NCI-H345 (cell line): Measurements from ENCODE around the gene GPR158.

ENCODE experiments used
- DNase-seq: peaks from one replicate; lab custom pipeline; 2025; lab: John Stamatoyannopoulos, UW

The GPR158 gene

GRCh38 chr10:25501912-25502311, 327.1 kb downstream of the GPR158 start:
- no peak for DNase-seq

- DNase-seq: no peak
These were observed 327.7 kb downstream of the GPR158 start for GRCh38 chr10:25502453-25502852.

GRCh38 chr10:25504306-25504705, 329.5 kb downstream of the GPR158 start:
- no peak for DNase-seq

- no peak for DNase-seq
These were observed 330.0 kb downstream of the GPR158 start for GRCh38 chr10:25504838-25505237.

- no peak for DNase-seq
These were observed 330.7 kb downstream of the GPR158 start for GRCh38 chr10:25505466-25505865.

- DNase-seq: no peak
These were observed 332.1 kb downstream of the GPR158 start for GRCh38 chr10:25506821-25507335.

- no peak for DNase-seq
These were observed 333.5 kb downstream of the GPR158 start for GRCh38 chr10:25508112-25508815.

- no peak for DNase-seq
These were observed 334.4 kb downstream of the GPR158 start for GRCh38 chr10:25509151-25509550.

- no peak for DNase-seq
These were observed 347.5 kb downstream of the GPR158 start for GRCh38 chr10:25522294-25522693.

- no peak for DNase-seq
These were observed 348.3 kb downstream of the GPR158 start for GRCh38 chr10:25522946-25523608.

- DNase-seq: no peak
These were observed 355.5 kb downstream of the GPR158 start for GRCh38 chr10:25530306-25530705.

GRCh38 chr10:25531457-25532061, 356.8 kb downstream of the GPR158 start:
- DNase-seq: no peak

- DNase-seq: no peak
These were observed 357.4 kb downstream of the GPR158 start for GRCh38 chr10:25532213-25532612.

GRCh38 chr10:25536027-25536426, 361.2 kb downstream of the GPR158 start:
- no peak for DNase-seq

GRCh38 chr10:25547382-25547781, 372.6 kb downstream of the GPR158 start:
- DNase-seq: no peak

- DNase-seq: no peak
These were observed 377.6 kb downstream of the GPR158 start for GRCh38 chr10:25552283-25552919.

GRCh38 chr10:25555865-25556264, 381.1 kb downstream of the GPR158 start:
- no peak for DNase-seq

GRCh38 chr10:25556457-25556856, 381.7 kb downstream of the GPR158 start:
- no peak for DNase-seq

GRCh38 chr10:25557136-25557535, 382.3 kb downstream of the GPR158 start:
- no peak for DNase-seq

GRCh38 chr10:25561758-25562157, 387.0 kb downstream of the GPR158 start:
- no peak for DNase-seq

GRCh38 chr10:25562547-25562946, 387.7 kb downstream of the GPR158 start:
- no peak for DNase-seq

- DNase-seq: no peak
These were observed 389.6 kb downstream of the GPR158 start for GRCh38 chr10:25564351-25564750.

- DNase-seq: no peak
These were observed 390.8 kb downstream of the GPR158 start for GRCh38 chr10:25565570-25565969.
